Testis (tissue), 3 donors: ENCODE results near the gene PTPRN2. TPM values are rescaled to one million over a fixed set of nuclear protein-coding genes. Genes with fewer than 3 reads are reported as not detected.

Experiments used
- DNase-seq: peaks from one replicate; pipeline ENCODE4 v3.0.0-alpha.2; 2019
- H3K27ac ChIP-seq, 2 donors: fragments of 200-600 bp; sonication (generic); one replicate each; pipeline ENCODE4 v1.5.1; 2019
- H3K27me3 ChIP-seq: fragments of 200-600 bp; sonication (generic); one replicate; pipeline ENCODE4 v1.5.1; 2019
- H3K36me3 ChIP-seq: fragments of 200-600 bp; sonication (generic); one replicate; pipeline ENCODE4 v1.5.1; 2017; ENCODE audit warnings: low read depth; ENCODE audit errors: missing control alignments
- H3K4me1 ChIP-seq: fragments of 200-600 bp; sonication (generic); one replicate; pipeline ENCODE4 v1.5.1; 2019
- H3K4me3 ChIP-seq, 2 donors: fragments of 200-600 bp; sonication (generic); one replicate each; pipeline ENCODE4 v1.5.1; 2017 to 2019
- H3K9me3 ChIP-seq: fragments of 200-600 bp; sonication (generic); one replicate; pipeline ENCODE4 v1.5.1; 2017
- POLR2A ChIP-seq: fragments of 450-650 bp; IDR thresholded peaks from one replicate; pipeline ENCODE4 v1.6.1; 2017; ENCODE audit warnings: antibody characterized with exemption, mild to moderate bottlenecking, moderate library complexity
- WGBS, 2 donors: methylation state at CpG; one replicate each; pipeline ENCODE4 v1.1.5; 2018; 5-methylcytosine and 5-hydroxymethylcytosine counted together
- intact Hi-C: fragments of 100-400 bp; cut with DNase I; formaldehyde crosslinking; loops from one replicate; pipeline ENCODE4 v1.15.1; 2023; ENCODE audit warnings: low total_unique reads
- polyA plus RNA-seq: library from polyadenylated mRNA; stranded (reverse); fragments of 350-450 nt; fragmentation: Illumina TruSeq; extraction: RNeasy Lipid Tissue Mini Kit (QIAGEN cat#74804); gene quantifications from one replicate; pipeline ENCODE4 v1.2.3, GENCODE V29; 2014; ENCODE audit warnings: low read depth, low replicate concordance; ENCODE audit not compliant: insufficient read depth
- total RNA-seq, 2 donors: library from RNA; depleted of rRNA; stranded (reverse); fragments of >200 nt; gene quantifications; one replicate each; pipeline ENCODE4 v1.2.3, GENCODE V29; 2016
- TF ChIP-seq, protein P1 (sequence below), 3 experiments: fragments of 450-650 bp in 2 of 3; fragments of 200-600 bp in 1 of 3; sonication (generic) in 1 of 3; IDR thresholded peaks; one replicate each; pipeline ENCODE4 v1.5.1; 2016 to 2019; ENCODE audit warnings: antibody characterized with exemption in 3 of 3, mild to moderate bottlenecking in 2 of 3, moderate library complexity in 1 of 3

Gene PTPRN2
- total and polyA plus RNA-seq, 3 donors from 2014 or later = 9.3 to 10.8 (median 9.8) TPM

DNA sequence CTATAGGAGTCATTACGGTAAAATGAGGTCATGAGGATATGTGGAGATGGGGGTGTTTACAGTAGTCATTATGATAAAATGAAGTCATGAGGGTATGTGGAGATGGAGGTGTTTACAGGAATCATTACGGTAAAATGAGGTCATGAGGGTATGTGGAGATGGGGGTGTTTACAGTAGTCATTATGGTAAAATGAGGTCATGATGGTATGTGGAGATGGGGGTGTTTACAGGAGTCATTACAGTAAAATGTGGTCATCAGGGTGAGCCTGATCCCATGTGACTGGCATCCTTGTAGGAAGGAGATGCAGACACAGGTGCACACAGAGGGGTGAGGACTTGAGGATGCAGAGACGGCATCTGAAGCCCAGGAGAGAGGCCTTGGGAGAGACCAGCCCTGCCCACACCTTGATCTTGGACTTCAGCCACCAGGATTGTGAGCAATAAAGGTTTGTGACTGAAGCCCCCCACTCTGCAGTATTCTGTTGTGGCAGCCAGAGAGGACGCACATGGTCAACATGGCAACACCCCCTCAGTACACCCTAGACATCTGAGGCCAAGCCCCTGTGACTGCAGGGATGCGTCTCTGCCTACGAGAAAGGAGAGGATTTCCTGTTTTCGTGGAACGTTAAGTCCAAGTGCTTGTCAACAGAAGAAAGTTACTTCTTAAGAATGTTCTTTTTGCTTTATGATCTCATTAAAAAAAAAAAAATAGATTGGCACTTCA is 706.4 kb downstream of the PTPRN2 start:
- no peaks in the 10 kb centered on the region for H3K9me3 ChIP-seq
- no peak for DNase-seq
- H3K4me1 ChIP-seq = peaks cover 6% of the 10 kb centered on the region
- 84 to 85% methylated on average over 8 of the region's 8 CpGs for WGBS, 2 donors
- H3K27ac ChIP-seq = no peak overlapping the region
- H3K36me3 ChIP-seq = no peaks in the 10 kb centered on the region
- no peak overlapping the region for H3K4me3 ChIP-seq
- TF ChIP-seq POLR2A = no peak
- TF ChIP-seq, protein P1, sequence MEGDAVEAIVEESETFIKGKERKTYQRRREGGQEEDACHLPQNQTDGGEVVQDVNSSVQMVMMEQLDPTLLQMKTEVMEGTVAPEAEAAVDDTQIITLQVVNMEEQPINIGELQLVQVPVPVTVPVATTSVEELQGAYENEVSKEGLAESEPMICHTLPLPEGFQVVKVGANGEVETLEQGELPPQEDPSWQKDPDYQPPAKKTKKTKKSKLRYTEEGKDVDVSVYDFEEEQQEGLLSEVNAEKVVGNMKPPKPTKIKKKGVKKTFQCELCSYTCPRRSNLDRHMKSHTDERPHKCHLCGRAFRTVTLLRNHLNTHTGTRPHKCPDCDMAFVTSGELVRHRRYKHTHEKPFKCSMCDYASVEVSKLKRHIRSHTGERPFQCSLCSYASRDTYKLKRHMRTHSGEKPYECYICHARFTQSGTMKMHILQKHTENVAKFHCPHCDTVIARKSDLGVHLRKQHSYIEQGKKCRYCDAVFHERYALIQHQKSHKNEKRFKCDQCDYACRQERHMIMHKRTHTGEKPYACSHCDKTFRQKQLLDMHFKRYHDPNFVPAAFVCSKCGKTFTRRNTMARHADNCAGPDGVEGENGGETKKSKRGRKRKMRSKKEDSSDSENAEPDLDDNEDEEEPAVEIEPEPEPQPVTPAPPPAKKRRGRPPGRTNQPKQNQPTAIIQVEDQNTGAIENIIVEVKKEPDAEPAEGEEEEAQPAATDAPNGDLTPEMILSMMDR (IDR thresholded peaks at IDR 0.05) = no peak
- intact Hi-C loops = no loop called here
- no peaks in the 10 kb centered on the region for H3K27me3 ChIP-seq

DNA sequence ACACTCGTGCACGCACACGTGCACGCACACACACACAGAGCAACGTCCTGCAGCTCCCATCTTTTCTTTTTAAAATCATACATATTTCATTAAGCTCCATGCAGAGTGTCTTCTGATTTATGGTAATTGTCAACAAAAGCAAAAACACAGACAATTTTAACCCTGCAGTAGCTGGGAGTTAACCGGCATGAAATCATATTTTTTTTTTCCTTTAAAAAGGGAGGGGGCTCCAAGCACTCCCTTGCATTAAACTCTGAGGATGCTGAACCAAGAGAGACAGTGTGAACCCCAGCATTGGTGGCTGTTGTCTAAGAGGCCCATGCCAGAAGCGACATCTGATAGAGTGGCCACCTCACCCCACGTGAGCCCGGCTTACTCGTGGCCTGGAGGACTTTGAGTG is 708.2 kb downstream of the PTPRN2 start:
- H3K27ac ChIP-seq = no peak overlapping the region
- no peaks in the 10 kb centered on the region for H3K9me3 ChIP-seq
- TF ChIP-seq POLR2A = no peak
- TF ChIP-seq, protein P1 (IDR thresholded peaks at IDR 0.05) = no peak
- 78 to 86% methylated on average over 10 of the region's 10 CpGs for WGBS, 2 donors
- intact Hi-C loops = no loop called here
- peaks cover 21% of the 10 kb centered on the region for H3K4me1 ChIP-seq
- no peaks in the 10 kb centered on the region for H3K36me3 ChIP-seq
- DNase-seq = no peak
- H3K4me3 ChIP-seq = no peak overlapping the region
- no peaks in the 10 kb centered on the region for H3K27me3 ChIP-seq

DNA sequence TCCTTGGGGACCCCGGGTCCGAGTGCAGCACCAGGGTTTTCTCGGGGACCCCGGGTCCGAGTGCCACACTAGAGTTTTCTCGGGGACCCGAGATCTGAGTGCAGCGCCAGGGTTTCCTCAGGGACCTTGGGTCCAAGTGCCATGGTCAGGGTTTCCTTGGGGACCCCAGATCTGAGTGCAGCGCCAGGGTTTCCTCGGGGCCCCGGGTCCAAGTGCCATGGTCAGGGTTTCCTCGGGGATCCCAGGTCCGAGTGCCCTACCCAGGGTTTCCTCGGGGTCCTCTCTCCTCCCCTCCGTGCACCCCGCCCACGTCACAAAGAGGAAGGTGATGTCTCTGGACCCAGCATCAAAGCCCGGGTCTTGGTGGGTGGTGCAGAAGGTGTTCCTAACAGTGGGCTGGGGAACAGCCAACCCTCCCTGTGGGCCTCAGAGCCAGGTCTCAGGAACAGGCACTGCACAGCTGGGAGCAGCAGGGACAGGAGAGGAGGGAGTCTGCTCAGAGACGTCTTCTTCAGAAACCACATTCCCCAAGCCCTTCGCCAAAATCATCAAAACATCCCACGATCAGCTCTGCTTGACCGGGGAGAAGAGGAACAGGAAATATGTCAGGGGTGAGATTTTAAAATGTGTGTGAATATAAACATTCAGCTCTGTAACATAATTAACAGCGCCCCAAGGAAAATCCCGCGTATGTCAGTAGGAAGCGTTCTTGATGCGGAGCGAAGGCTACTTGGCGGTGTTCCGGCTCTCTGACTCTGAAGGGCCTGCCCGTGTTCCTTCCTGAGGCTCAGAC is 710.1 kb downstream of the PTPRN2 start:
- peak; percentile 48 for DNase-seq
- Histone ChIP-seq H3K9me3 (no peaks in the 10 kb centered on the region), H3K4me3 (no peak overlapping the region), H3K27me3 (no peaks in the 10 kb centered on the region), H3K27ac (no peak overlapping the region), H3K4me1 (peaks cover 33% of the 10 kb centered on the region), H3K36me3 (no peaks in the 10 kb centered on the region)
- WGBS, 2 donors = 73 to 75% methylated on average over 28 to 31 of the region's 31 CpGs
- TF ChIP-seq, protein P1 (IDR thresholded peaks at IDR 0.05) = no peak
- no peak for TF ChIP-seq POLR2A
- intact Hi-C loops = no loop called here

DNA sequence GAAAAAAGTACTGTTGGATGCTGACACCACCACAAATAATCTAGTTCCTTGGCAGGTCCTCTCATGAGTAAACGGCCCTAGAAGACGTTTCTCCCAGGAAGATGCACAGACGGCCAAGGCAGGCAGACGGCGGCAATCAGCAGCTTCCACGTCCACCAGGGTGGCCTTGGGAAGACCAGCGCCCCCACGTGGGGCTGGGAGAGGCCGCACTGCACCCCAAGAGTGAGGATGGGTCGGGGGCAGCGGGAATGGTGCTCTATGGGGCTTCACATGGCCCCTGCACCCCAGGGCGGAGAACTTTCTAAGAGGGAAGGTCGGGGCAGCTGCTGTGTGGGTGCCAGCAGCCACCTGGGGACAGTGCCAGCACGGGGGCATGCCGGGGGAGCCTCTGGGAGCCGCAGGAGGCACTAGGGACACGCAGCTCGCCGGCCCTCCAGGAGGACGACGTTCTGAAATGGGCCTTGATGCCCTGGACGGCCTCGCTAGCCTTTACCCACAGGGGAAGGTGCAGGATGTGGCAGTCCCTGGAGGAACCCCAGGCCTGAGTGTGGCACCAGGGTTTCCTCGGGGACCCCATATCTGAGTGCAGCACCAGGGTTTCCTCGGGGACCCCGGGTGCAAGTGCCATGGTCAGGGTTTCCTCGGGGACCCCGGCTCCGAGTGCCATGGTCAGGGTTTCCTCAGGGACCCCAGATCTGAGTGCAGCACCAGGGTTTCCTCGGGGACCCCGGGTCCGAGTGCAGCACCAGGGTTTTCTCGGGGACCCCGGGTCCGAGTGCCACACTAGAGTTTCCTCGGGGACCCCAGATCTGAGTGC is 710.9 kb downstream of the PTPRN2 start:
- intact Hi-C loops = no loop called here
- TF ChIP-seq, protein P1 (IDR thresholded peaks at IDR 0.05) = no peak
- TF ChIP-seq POLR2A = no peak
- no peaks in the 10 kb centered on the region for H3K9me3 ChIP-seq

More for the DNA sequence above, 710.9 kb downstream of the PTPRN2 start:
- peak; percentile 56 for DNase-seq
- 70 to 73% methylated on average over 17 to 35 of the region's 36 CpGs for WGBS, 2 donors
- Histone ChIP-seq H3K4me1 (peaks cover 36% of the 10 kb centered on the region), H3K4me3 (no peak overlapping the region), H3K27me3 (no peaks in the 10 kb centered on the region), H3K36me3 (no peaks in the 10 kb centered on the region), H3K27ac (peak overlapping the region; percentile 85)
